NT2/D1 (cell line): ENCODE measurements around the gene SRC.

Experiments
- DNase-seq: peaks from one replicate; pipeline ENCODE4 v3.0.0-alpha.2; 2011; ENCODE audit warnings: low read depth, low spot score
- H3K27me3 ChIP-seq: 2 replicates; pipeline ENCODE4 v1.6.0; 2011; ENCODE audit warnings: mild to moderate bottlenecking; ENCODE audit not compliant: insufficient read length, insufficient read depth
- H3K36me3 ChIP-seq: 2 replicates; pipeline ENCODE4 v1.6.1; 2011; ENCODE audit warnings: mild to moderate bottlenecking, low read length, mixed read lengths; ENCODE audit not compliant: insufficient read depth, insufficient read length
- H3K4me1 ChIP-seq: 2 replicates; pipeline ENCODE4 v1.5.1; 2011; ENCODE audit not compliant: insufficient read depth, insufficient read length
- H3K4me3 ChIP-seq: 2 replicates; pipeline ENCODE4 v1.5.1; 2011; ENCODE audit warnings: low read depth; ENCODE audit not compliant: insufficient read length
- H3K9ac ChIP-seq: 2 replicates; pipeline ENCODE4 v1.6.0; 2011; ENCODE audit warnings: low read depth; ENCODE audit not compliant: insufficient read length
- H3K9me3 ChIP-seq: 2 replicates; pipeline ENCODE4 v1.5.1; 2011; ENCODE audit warnings: mild to moderate bottlenecking, low read length; ENCODE audit not compliant: insufficient read depth
- SUZ12 ChIP-seq: IDR thresholded peaks from 2 replicates; pipeline ENCODE4 v1.6.1; 2011; ENCODE audit not compliant: insufficient read length, insufficient read depth; ENCODE audit errors: extremely low read depth
- YY1 ChIP-seq: IDR thresholded peaks from 2 replicates; pipeline ENCODE4 v1.6.1; 2011; ENCODE audit not compliant: insufficient read length, insufficient read depth
- ZNF274 ChIP-seq: IDR thresholded peaks from 2 replicates; pipeline ENCODE4 v1.6.1; 2011; ENCODE audit warnings: mild to moderate bottlenecking, low read depth, low read length

The SRC gene

DNA sequence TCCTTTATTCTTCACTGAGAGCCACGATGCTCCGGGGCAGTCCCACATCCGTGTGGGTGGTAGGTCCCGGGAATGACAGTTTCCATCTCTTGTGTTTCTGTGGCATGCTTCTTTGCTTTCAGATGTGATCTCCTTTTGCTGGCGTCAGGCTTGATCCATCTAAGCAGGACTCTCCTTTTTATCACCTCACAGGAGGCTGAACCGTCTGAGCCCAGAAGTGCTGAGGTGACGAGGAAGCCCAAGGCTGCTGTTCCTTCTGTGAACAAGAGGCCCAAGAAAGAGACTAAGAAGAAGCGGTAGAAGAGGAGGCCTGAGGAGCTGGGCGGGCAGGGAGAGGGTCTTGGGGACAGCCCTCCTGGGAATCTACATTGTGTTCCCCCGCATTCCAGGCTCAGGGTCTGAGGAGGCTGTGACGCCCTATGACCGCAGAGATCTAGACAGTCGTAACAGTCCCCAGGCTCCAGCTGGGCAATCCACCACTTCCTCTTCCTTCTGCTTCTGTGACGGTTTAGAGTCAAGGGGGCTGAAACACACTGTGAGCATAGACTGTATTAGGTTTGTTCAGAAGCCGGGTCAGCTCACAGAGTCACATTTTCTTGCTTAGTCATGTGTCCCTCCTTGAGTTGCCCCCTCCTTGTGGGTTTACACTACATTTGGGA is 29.7 kb upstream of the SRC start:
- Histone ChIP-seq H3K27me3 (no peaks in the 10 kb centered on the region), H3K4me1 (peaks cover 30% of the 10 kb centered on the region), H3K4me3 (no peak overlapping the region), H3K9me3 (no peaks in the 10 kb centered on the region), H3K36me3 (peaks cover 42% of the 10 kb centered on the region), H3K9ac (peak overlapping the region; percentile 39)
- TF ChIP-seq SUZ12: no peak
- TF ChIP-seq ZNF274: no peak
- TF ChIP-seq YY1: no peak
- no peak for DNase-seq

DNA sequence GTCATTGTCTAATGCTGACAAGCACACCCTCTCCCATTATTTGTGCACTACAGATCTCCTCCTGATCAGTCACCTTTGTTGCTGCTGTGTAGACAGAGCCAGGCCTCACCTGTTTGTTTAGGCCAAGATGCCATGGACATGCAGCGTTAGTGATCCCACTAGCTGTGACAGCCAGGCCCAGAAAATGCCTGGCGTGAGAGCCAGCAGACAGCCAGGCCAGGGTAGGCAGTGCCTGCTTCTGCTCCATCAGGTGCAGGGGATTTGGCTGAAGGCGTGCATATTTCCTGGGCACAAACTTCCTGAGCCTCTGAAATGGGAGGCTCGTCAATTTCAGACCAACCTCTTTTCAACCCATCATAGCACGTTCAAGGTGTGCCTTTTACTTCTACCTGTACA is 29.2 kb upstream of the SRC start:
- Histone ChIP-seq H3K27me3 (no peaks in the 10 kb centered on the region), H3K9me3 (no peaks in the 10 kb centered on the region), H3K4me1 (peaks cover 30% of the 10 kb centered on the region), H3K9ac (peak overlapping the region; percentile 3), H3K36me3 (peaks cover 41% of the 10 kb centered on the region), H3K4me3 (no peak overlapping the region)
- no peak for DNase-seq
- no peak for TF ChIP-seq ZNF274
- no peak for TF ChIP-seq SUZ12
- TF ChIP-seq YY1: no peak

DNA sequence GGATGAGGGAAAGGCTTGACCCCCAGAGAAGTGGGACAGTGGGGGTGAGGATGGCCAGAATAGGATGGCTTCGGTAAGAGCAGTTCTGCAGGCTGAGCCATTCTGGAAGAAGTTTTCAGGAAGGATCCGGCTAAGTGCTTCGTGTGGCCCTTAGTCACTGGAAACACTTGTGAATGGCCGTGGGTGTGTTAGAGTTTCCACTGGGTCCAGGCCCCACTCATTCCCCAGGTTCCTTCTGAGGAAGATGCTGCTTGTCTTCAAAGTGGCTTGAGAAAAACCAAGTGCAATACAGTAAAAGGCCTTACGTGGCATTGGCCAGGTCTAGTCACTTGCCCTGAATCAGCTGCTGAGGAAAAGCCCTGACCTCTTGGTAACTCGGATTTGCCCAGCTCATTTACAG is 28.6 kb upstream of the SRC start:
- DNase-seq: no peak

DNA sequence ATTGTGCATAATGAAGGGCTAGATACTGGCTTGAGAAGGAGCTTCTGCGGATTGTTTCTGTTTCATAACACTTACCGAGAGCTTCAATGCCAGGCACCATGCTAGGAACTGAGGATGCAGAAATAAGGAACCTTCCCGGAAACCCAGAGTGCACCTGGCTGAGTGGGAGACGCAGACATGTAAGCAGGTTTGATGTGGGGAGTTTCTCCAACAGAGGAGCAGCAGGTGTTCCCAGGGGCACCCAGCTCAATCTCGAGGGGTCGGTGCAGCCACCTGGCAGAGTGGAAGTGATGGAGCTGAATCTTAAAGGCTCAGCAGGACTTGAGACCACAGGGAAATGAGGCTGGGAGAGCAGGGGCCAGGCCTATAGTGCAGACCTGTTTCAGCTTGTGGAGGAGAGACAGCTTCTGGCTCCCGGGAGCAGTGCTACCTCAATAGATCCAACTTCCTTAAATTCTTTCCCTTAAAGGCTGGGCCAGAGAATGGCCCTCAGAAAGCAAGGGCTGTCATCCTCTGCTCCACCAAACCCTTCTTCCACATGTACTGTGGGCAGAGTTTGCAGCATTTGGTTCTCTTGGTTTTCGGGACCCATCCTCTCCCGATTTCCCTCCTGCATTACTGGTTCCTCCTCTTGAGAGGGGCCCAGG is 27.8 kb upstream of the SRC start:
- H3K27me3 ChIP-seq: no peaks in the 10 kb centered on the region
- DNase-seq: no peak
- H3K9me3 ChIP-seq: no peaks in the 10 kb centered on the region
- H3K4me3 ChIP-seq: no peak overlapping the region
- TF ChIP-seq SUZ12 (no peak), ZNF274 (no peak), YY1 (no peak)
- peaks cover 30% of the 10 kb centered on the region for H3K4me1 ChIP-seq
- peaks cover 37% of the 10 kb centered on the region for H3K36me3 ChIP-seq
- H3K9ac ChIP-seq: no peak overlapping the region

More for the DNA sequence above, 28.6 kb upstream of the SRC start:
- Histone ChIP-seq H3K27me3 (no peaks in the 10 kb centered on the region), H3K4me3 (no peak overlapping the region), H3K4me1 (peaks cover 30% of the 10 kb centered on the region), H3K36me3 (peaks cover 37% of the 10 kb centered on the region), H3K9ac (no peak overlapping the region), H3K9me3 (no peaks in the 10 kb centered on the region)
- no peak for TF ChIP-seq YY1
- no peak for TF ChIP-seq ZNF274
- no peak for TF ChIP-seq SUZ12

DNA sequence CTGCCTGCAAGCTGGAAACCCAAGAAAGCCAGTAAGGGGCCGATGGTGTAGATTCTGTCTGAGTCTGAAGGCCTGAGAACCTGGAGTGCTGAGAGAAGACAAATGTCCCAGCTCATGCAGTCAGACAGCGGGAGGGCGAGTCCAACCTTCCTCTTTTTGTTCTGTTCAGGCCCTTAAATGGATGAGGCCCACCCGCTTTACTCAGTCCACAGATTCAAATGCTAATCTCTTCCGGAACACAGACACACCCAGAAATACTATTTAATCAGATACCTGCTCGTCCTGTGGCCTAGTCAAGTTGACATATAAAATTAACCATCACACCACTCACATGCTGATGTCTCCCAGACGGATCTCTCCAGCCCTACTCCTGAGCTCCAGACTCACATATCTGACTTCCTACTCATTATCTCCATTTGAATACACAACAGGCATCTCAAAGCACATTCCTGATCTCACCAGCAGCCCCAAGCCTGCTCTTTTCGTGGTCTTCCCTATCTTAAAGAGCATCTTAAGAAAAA is 26.7 kb upstream of the SRC start:
- Histone ChIP-seq H3K9me3 (no peaks in the 10 kb centered on the region), H3K4me1 (peaks cover 22% of the 10 kb centered on the region), H3K27me3 (no peaks in the 10 kb centered on the region), H3K36me3 (peaks cover 33% of the 10 kb centered on the region), H3K9ac (no peak overlapping the region), H3K4me3 (no peak overlapping the region)
- TF ChIP-seq ZNF274 (no peak), SUZ12 (no peak), YY1 (no peak)
- DNase-seq: peak; percentile 68

DNA sequence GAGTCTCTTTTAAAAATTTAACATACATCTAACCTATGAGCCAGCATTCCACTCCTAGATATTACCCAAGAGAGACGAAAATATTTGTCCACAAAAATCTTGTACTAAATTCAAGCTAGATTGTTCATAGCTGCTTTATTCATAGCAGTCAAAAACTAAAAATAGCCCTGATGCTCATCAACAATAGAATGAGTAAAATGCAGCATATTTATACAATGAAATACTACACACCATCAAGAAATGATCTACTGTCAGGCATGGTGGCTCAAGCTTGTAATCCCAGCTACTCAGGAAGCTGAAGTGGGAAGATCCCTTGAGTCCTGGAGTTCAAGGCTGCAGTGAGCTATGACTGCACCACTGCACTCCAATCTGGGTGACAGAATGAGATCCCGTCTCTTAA is 22.0 kb upstream of the SRC start:
- Histone ChIP-seq H3K4me1 (peaks cover 4% of the 10 kb centered on the region), H3K27me3 (no peaks in the 10 kb centered on the region), H3K9ac (no peak overlapping the region), H3K36me3 (no peaks in the 10 kb centered on the region), H3K9me3 (no peaks in the 10 kb centered on the region), H3K4me3 (no peak overlapping the region)
- DNase-seq: no peak
- TF ChIP-seq ZNF274 (no peak), YY1 (no peak), SUZ12 (no peak)

DNA sequence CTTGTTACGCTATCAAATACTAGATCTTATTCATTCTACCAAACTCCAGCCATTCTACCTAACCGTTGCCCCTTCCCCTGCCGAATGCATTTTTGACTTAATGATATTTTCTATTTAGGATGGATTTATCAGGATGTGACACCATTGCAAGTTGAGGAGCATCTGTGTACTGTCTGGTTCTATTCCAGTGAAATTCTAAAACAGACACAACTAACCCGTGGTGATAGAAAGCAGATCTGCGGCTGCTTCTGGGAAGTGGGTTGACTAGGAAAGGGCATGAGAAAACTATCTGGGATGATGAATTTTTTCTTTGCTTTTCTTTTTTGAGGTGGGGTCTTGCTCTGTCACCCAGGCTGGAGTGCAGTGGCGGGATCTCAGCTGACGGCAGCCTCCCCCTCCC is 20.7 kb upstream of the SRC start:
- H3K4me1 ChIP-seq: peaks cover 7% of the 10 kb centered on the region
- H3K36me3 ChIP-seq: no peaks in the 10 kb centered on the region
- H3K9ac ChIP-seq: no peak overlapping the region
- DNase-seq: no peak
- H3K4me3 ChIP-seq: no peak overlapping the region
- no peaks in the 10 kb centered on the region for H3K9me3 ChIP-seq
- no peak for TF ChIP-seq YY1
- TF ChIP-seq SUZ12: no peak
- TF ChIP-seq ZNF274: no peak
- no peaks in the 10 kb centered on the region for H3K27me3 ChIP-seq
